Uterus (tissue), 2 donors: ENCODE results near the gene GIMAP4.

Source experiments
- CTCF ChIP-seq, 4 experiments: fragments of 200-600 bp in 2 of 4; fragments of 450-650 bp in 2 of 4; sonication (generic) in 2 of 4; IDR thresholded peaks; one replicate each; pipeline ENCODE4 v1.5.1; 2016 to 2019; ENCODE audit warnings: antibody characterized with exemption in 4 of 4, mild to moderate bottlenecking in 2 of 4, moderate library complexity in 1 of 4
- POLR2A ChIP-seq, 2 donors: fragments of 450-650 bp; IDR thresholded peaks; one replicate each; pipeline ENCODE4 v1.6.1; 2016; ENCODE audit warnings: antibody characterized with exemption in 2 of 2, mild to moderate bottlenecking in 1 of 2, moderate library complexity in 1 of 2

DNA sequence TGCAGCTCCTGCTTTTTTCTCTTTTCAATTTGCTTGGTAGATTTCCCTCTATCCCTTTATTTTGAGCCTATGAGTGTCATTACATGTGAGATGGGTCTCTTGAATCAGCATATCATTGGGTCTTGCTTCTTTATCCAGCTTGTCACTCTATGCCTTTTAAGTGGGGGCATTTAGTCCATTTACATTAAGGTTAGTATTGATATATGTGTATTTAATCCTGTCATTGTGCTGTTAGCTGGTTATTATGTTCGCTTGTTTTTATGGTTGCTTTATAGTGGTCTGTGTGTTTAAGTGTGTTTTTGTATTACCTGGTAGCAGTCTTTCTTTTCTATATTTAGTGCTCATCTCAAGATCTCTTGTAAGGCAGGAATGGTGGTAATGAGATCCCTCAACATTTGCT is 35.5 kb upstream of the GIMAP4 start:
- TF ChIP-seq CTCF (IDR thresholded peaks at IDR 0.05) (no peak), POLR2A (IDR thresholded peaks at IDR 0.05) (no peak)
